Astrocyte of the cerebellum (primary cell): ENCODE data around the gene ERMN.

Experiments used
- DNase-seq: peaks from one replicate; pipeline ENCODE4 v3.0.0-alpha.2; 2011; ENCODE audit warnings: low read depth
- H3K4me3 ChIP-seq: 2 replicates; pipeline ENCODE4 v1.5.1; 2011; ENCODE audit warnings: mild to moderate bottlenecking, low read depth, low read length, moderate library complexity
- in situ Hi-C: cut with HindIII; loops from 2 replicates; pipeline ENCODE4 v1.10.0; 2017; ENCODE audit warnings: low sequenced_read_pairs
- TF ChIP-seq, protein P1 (sequence below): IDR thresholded peaks from 2 replicates; pipeline ENCODE4 v1.5.1; 2012; ENCODE audit warnings: low read length, low read depth, moderate library complexity, mild to moderate bottlenecking; ENCODE audit errors: missing control alignments

ERMN gene

DNA sequence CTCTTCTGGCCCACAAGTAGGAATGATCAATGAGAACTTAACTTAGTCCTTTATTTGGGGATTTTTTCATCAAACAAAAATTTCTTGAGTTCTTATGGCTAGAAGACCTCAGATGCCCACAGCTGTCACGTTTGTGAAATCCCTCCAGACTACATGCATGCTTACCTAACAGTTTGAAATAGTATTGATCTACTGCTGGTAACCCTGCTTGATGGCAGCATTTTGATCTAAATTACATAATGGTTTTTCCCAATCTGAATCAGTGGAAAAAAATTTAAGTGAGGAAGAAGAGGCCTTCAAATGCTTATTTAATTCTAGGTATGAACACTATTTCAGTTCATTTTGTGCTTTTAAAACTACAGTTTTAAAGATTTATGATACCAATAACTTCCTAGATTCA is 13.9 kb downstream of the ERMN start:
- TF ChIP-seq, protein P1, sequence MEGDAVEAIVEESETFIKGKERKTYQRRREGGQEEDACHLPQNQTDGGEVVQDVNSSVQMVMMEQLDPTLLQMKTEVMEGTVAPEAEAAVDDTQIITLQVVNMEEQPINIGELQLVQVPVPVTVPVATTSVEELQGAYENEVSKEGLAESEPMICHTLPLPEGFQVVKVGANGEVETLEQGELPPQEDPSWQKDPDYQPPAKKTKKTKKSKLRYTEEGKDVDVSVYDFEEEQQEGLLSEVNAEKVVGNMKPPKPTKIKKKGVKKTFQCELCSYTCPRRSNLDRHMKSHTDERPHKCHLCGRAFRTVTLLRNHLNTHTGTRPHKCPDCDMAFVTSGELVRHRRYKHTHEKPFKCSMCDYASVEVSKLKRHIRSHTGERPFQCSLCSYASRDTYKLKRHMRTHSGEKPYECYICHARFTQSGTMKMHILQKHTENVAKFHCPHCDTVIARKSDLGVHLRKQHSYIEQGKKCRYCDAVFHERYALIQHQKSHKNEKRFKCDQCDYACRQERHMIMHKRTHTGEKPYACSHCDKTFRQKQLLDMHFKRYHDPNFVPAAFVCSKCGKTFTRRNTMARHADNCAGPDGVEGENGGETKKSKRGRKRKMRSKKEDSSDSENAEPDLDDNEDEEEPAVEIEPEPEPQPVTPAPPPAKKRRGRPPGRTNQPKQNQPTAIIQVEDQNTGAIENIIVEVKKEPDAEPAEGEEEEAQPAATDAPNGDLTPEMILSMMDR, result no peak
- H3K4me3 ChIP-seq, result no peak overlapping the region
- in situ Hi-C loops, result no loop called here
- DNase-seq, result no peak

DNA sequence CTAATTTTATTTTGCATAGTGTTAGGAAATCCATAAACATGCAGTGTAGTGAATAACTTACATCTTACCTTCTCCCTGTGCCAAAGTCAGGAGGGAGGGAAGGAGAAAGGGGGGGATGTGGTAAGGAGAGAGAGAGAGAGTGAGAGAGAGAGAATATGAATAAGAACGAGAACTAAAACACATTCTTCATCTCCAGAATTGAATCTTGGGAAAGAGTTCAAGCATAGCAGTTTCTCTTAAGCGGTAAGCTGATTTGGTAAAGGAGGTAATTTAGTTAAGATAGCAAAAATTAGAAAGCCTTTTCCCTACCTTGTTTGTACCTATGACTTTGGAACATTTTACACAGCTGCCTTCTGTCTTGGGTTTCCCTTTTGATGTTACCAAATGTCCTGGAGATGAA is 15.7 kb downstream of the ERMN start:
- TF ChIP-seq, protein P1, result no peak
- in situ Hi-C loops, result no loop called here
- DNase-seq, result no peak

DNA sequence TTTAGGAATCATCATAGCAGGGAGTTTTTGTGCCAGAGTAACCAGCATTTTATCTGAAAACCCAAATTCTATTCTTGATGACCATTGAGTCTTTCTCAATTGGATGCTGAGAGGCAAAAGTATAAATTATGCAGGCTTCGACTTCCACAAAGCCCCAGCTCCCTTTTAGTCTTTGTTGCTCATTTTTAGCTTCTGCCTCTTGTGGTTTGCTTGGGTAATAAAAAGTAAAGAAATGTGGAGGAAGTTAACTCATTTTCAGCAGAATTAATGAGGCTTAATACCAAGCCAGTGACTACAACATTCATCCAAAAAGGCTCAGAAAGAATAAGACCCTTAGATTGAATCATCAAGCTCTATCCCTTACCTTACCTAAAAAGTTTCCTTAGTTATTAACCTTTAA is 18.6 kb downstream of the ERMN start:
- in situ Hi-C loops, result no loop called here
- no peak overlapping the region for H3K4me3 ChIP-seq
- no peak for DNase-seq
- TF ChIP-seq, protein P1, result no peak

More for the DNA sequence above, 15.7 kb downstream of the ERMN start:
- no peak overlapping the region for H3K4me3 ChIP-seq

DNA sequence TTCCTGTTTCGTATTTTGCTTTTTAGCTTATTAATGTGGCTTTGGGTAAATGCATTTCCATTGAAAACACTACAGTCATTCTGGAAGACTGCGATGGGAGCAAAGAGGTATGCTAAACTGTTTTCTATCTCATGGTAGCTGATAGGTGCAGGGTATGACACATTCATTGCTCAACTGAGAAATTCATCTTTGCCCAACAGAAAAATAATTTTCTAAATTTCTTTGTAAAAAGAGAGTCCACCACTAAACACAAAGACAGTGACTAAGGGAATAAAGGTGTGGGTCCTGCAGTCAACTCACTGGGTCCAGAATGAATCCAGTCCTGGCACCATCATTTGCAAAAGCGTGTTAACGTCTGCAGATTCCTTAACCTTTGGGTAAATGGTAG is 19.9 kb downstream of the ERMN start:
- TF ChIP-seq, protein P1, result no peak

DNA sequence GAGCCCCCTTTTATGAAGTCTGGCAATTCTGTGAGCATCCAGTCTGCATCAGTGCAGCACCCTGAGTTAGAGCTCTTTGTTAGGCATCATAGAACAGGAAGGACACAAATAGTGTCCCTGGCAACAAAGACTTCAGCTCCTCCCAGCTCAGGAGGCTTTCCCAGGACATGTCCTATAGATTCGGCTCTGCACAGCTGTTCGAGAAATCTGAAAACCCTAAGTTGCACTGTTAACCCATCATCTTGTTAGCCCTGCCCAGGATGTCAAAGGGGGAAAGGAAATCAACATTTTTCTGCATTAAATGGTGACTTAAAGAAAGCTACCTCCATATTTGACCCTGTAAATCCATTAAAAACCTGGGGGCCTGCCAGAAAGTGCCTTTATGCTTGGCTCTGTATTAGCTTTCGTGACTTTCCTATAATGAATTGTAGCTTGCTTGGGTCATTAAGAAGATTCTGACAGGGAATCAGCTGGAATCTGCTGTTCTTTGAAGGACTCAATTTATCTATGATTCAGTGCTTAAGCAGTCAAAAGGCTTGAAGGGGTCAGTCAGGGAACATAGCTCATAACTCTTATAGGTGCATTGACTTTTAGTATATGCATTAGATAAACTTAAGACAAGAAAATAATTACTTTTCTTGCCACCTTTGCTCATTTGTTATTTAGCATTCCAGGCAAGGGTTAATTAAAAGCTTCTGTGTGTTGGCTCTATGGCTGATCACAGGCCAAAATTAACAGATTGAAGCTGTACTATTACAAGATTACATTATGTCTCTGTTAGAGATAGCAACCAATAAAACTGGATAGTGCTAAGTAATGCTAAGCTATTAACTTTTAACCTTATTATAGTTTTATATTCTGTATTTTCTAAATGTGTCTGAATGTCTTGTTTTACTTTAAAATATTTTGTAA is 20.6 kb downstream of the ERMN start:
- H3K4me3 ChIP-seq, result no peak overlapping the region
- in situ Hi-C loops, result no loop called here
- DNase-seq, result no peak
- TF ChIP-seq, protein P1, result no peak

More for the DNA sequence above, 19.9 kb downstream of the ERMN start:
- DNase-seq, result no peak
- in situ Hi-C loops, result no loop called here
- H3K4me3 ChIP-seq, result no peak overlapping the region

DNA sequence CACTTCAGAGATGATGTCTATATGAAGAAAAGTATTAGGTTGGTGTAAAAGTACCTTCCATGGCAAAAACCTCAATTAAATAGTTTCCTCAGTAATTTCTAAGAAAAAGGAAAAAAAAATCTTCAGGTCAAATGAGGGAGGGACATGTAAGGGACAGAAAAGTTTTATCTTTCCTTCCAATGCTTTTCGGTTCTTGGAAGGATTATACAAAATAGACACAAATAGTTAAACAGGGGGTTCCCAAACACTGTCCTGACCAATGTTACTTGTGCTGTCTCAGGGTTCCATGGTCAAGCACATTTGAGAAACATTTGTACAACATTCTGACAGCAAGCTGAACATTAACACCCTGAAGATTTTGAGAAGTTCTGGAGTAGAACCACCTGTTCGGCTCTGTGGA is 22.0 kb downstream of the ERMN start:
- no peak for DNase-seq
- in situ Hi-C loops, result no loop called here
- H3K4me3 ChIP-seq, result no peak overlapping the region
- TF ChIP-seq, protein P1, result no peak
